ENCODE data around the gene TMPRSS7.
"Not testable (repeated sequence)": the region's sequence is repeated elsewhere in the genome, so short reads cannot be mapped to it uniquely, and the experiment has no call there.

Gene TMPRSS7

GRCh38 chr3:112019716-112020115 lies 14.8 kb upstream of the TMPRSS7 start:
- Mint-ChIP-seq H3K36me3 (no peaks in the 10 kb centered on the region), H3K4me3 (no peak overlapping the region), H3K9me3 (no peaks in the 10 kb centered on the region), H3K27me3 (peaks cover 5% of the 10 kb centered on the region), H3K4me1 (no peaks in the 10 kb centered on the region), H3K27ac (no peak overlapping the region)
- no peak for DNase-seq
- CTCF ChIA-PET = no interaction called here

- no peaks in the 10 kb centered on the region for H3K4me1 Mint-ChIP-seq
- H3K36me3 Mint-ChIP-seq = no peaks in the 10 kb centered on the region
- no peak overlapping the region for H3K4me3 Mint-ChIP-seq
- CTCF ChIA-PET = no interaction called here
- DNase-seq = no peak
- H3K9me3 Mint-ChIP-seq = no peaks in the 10 kb centered on the region
- no peak overlapping the region for H3K27ac Mint-ChIP-seq
- H3K27me3 Mint-ChIP-seq = peaks cover 5% of the 10 kb centered on the region
Observed at GRCh38 chr3:112020674-112021085, 13.9 kb upstream of the TMPRSS7 start.

GRCh38 chr3:112027142-112027541 lies 7.4 kb upstream of the TMPRSS7 start:
- Mint-ChIP-seq H3K27me3 (peaks cover 9% of the 10 kb centered on the region), H3K4me1 (no peaks in the 10 kb centered on the region), H3K9me3 (no peaks in the 10 kb centered on the region), H3K36me3 (no peaks in the 10 kb centered on the region), H3K27ac (no peak overlapping the region), H3K4me3 (no peak overlapping the region)
- CTCF ChIA-PET = interaction anchor here (1.3 to 1.4 kb wide), 2 partner anchors 16 to 38 kb away, joined by 4 read pairs; no protein-coding TSS in a partner anchor
- no peak for DNase-seq

GRCh38 chr3:112027826-112028225 lies 6.7 kb upstream of the TMPRSS7 start:
- no peaks in the 10 kb centered on the region for H3K36me3 Mint-ChIP-seq
- no peaks in the 10 kb centered on the region for H3K4me1 Mint-ChIP-seq
- CTCF ChIA-PET = interaction anchor here (1.1 kb wide), 1 partner anchor 59 kb away, joined by 3 read pairs; no protein-coding TSS in a partner anchor
- no peak for DNase-seq
- no peaks in the 10 kb centered on the region for H3K9me3 Mint-ChIP-seq
- H3K4me3 Mint-ChIP-seq = no peak overlapping the region
- H3K27me3 Mint-ChIP-seq = peaks cover 4% of the 10 kb centered on the region
- no peak overlapping the region for H3K27ac Mint-ChIP-seq

GRCh38 chr3:112030901-112031300 lies 3.6 kb upstream of the TMPRSS7 start:
- CTCF ChIA-PET = interaction anchor here (1.1 to 3.7 kb wide), 2 partner anchors 12 to 17 kb away, joined by 3 to 18 read pairs; no protein-coding TSS in a partner anchor
- H3K4me3 Mint-ChIP-seq = no peak overlapping the region
- no peak for DNase-seq
- peaks cover 3% of the 10 kb centered on the region for H3K27me3 Mint-ChIP-seq
- no peaks in the 10 kb centered on the region for H3K36me3 Mint-ChIP-seq
- H3K9me3 Mint-ChIP-seq = no peaks in the 10 kb centered on the region
- H3K27ac Mint-ChIP-seq = no peak overlapping the region
- no peaks in the 10 kb centered on the region for H3K4me1 Mint-ChIP-seq

- Mint-ChIP-seq H3K9me3 (no peaks in the 10 kb centered on the region), H3K27ac (no peak overlapping the region), H3K36me3 (no peaks in the 10 kb centered on the region), H3K27me3 (peaks cover 3% of the 10 kb centered on the region), H3K4me1 (no peaks in the 10 kb centered on the region), H3K4me3 (no peak overlapping the region)
- DNase-seq = no peak
- CTCF ChIA-PET = interaction anchor here (3.7 kb wide), 1 partner anchor 11 kb away, joined by 18 read pairs; no protein-coding TSS in a partner anchor
Observed at GRCh38 chr3:112032098-112032731, 2.3 kb upstream of the TMPRSS7 start.

GRCh38 chr3:112035241-112035640 lies 705 bp downstream of the TMPRSS7 start:
- Mint-ChIP-seq H3K4me1 (no peaks in the 10 kb centered on the region), H3K36me3 (no peaks in the 10 kb centered on the region), H3K9me3 (no peaks in the 10 kb centered on the region), H3K4me3 (no peak overlapping the region), H3K27ac (no peak overlapping the region), H3K27me3 (peaks cover 3% of the 10 kb centered on the region)
- CTCF ChIA-PET = interaction anchor here (1.0 kb wide), 1 partner anchor 8 kb away, joined by 3 read pairs; no protein-coding TSS in a partner anchor
- no peak for DNase-seq

GRCh38 chr3:112037194-112037593 lies 2.7 kb downstream of the TMPRSS7 start:
- DNase-seq, H3K27me3 Mint-ChIP-seq, H3K36me3 Mint-ChIP-seq, CTCF ChIA-PET, H3K9me3 Mint-ChIP-seq, H3K27ac Mint-ChIP-seq, H3K4me3 Mint-ChIP-seq, H3K4me1 Mint-ChIP-seq: not testable (repeated sequence)

- H3K27me3 Mint-ChIP-seq = peaks cover 4% of the 10 kb centered on the region
- H3K36me3 Mint-ChIP-seq = no peaks in the 10 kb centered on the region
- no peak overlapping the region for H3K4me3 Mint-ChIP-seq
- H3K4me1 Mint-ChIP-seq = no peaks in the 10 kb centered on the region
- CTCF ChIA-PET = interaction anchor here (1.2 to 6.3 kb wide), 2 partner anchors 15 to 24 kb away, joined by 6 to 37 read pairs; no protein-coding TSS in a partner anchor
- H3K9me3 Mint-ChIP-seq = no peaks in the 10 kb centered on the region
- no peak for DNase-seq
- no peak overlapping the region for H3K27ac Mint-ChIP-seq
Observed at GRCh38 chr3:112038863-112039262, 4.3 kb downstream of the TMPRSS7 start.

- CTCF ChIA-PET = interaction anchor here (1.1 to 6.3 kb wide), 2 partner anchors 26 to 47 kb away, joined by 3 to 37 read pairs; no protein-coding TSS in a partner anchor
- H3K27ac Mint-ChIP-seq = no peak overlapping the region
- H3K36me3 Mint-ChIP-seq = no peaks in the 10 kb centered on the region
- no peaks in the 10 kb centered on the region for H3K9me3 Mint-ChIP-seq
- no peak for DNase-seq
- H3K27me3 Mint-ChIP-seq = peaks cover 4% of the 10 kb centered on the region
- no peak overlapping the region for H3K4me3 Mint-ChIP-seq
- no peaks in the 10 kb centered on the region for H3K4me1 Mint-ChIP-seq
Observed at GRCh38 chr3:112041321-112041720, 6.8 kb downstream of the TMPRSS7 start.

GRCh38 chr3:112042842-112043280 lies 8.3 kb downstream of the TMPRSS7 start:
- peaks cover 4% of the 10 kb centered on the region for H3K27me3 Mint-ChIP-seq
- DNase-seq = no peak
- no peak overlapping the region for H3K4me3 Mint-ChIP-seq
- CTCF ChIA-PET = interaction anchor here (0.6 to 6.3 kb wide), 22 partner anchors 8 to 326 kb away, joined by 3 to 37 read pairs (median 4); partner anchors contain the start of gene TAGLN3
- H3K27ac Mint-ChIP-seq = no peak overlapping the region
- H3K9me3 Mint-ChIP-seq = no peaks in the 10 kb centered on the region
- H3K4me1 Mint-ChIP-seq = no peaks in the 10 kb centered on the region
- no peaks in the 10 kb centered on the region for H3K36me3 Mint-ChIP-seq

GRCh38 chr3:112043621-112044201 lies 9.2 kb downstream of the TMPRSS7 start:
- Mint-ChIP-seq H3K4me1 (no peaks in the 10 kb centered on the region), H3K36me3 (no peaks in the 10 kb centered on the region), H3K9me3 (no peaks in the 10 kb centered on the region), H3K27ac (no peak overlapping the region), H3K27me3 (peaks cover 4% of the 10 kb centered on the region), H3K4me3 (no peak overlapping the region)
- CTCF ChIA-PET = interaction anchor here (0.6 to 6.3 kb wide), 23 partner anchors 9 to 326 kb away, joined by 3 to 37 read pairs (median 4); partner anchors contain the start of gene TAGLN3
- DNase-seq = peak; percentile 54

- CTCF ChIA-PET = interaction anchor here (1.0 kb wide), 1 partner anchor 58 kb away, joined by 4 read pairs; no protein-coding TSS in a partner anchor
- no peak for DNase-seq
Observed at GRCh38 chr3:112046599-112046998, 12.1 kb downstream of the TMPRSS7 start.

GRCh38 chr3:112047264-112047663 lies 12.7 kb downstream of the TMPRSS7 start:
- H3K27ac Mint-ChIP-seq = no peak overlapping the region
- no peaks in the 10 kb centered on the region for H3K4me1 Mint-ChIP-seq
- H3K27me3 Mint-ChIP-seq = peaks cover 8% of the 10 kb centered on the region
- H3K9me3 Mint-ChIP-seq = no peaks in the 10 kb centered on the region
- H3K36me3 Mint-ChIP-seq = no peaks in the 10 kb centered on the region
- no peak for DNase-seq
- CTCF ChIA-PET = no interaction called here
- H3K4me3 Mint-ChIP-seq = no peak overlapping the region

More at GRCh38 chr3:112046599-112046998, 12.1 kb downstream of the TMPRSS7 start:
- Mint-ChIP-seq H3K27me3 (peaks cover 8% of the 10 kb centered on the region), H3K4me1 (no peaks in the 10 kb centered on the region), H3K27ac (no peak overlapping the region), H3K9me3 (no peaks in the 10 kb centered on the region), H3K36me3 (no peaks in the 10 kb centered on the region), H3K4me3 (no peak overlapping the region)

- Mint-ChIP-seq H3K27ac (no peak overlapping the region), H3K9me3 (no peaks in the 10 kb centered on the region), H3K36me3 (no peaks in the 10 kb centered on the region), H3K27me3 (peaks cover 14% of the 10 kb centered on the region), H3K4me1 (peaks cover 5% of the 10 kb centered on the region), H3K4me3 (no peak overlapping the region)
- CTCF ChIA-PET = no interaction called here
- DNase-seq = no peak
Observed at GRCh38 chr3:112048911-112049310, 14.4 kb downstream of the TMPRSS7 start.
